HUES6 (cell line): ENCODE measurements around the gene ZC3H8.

Experiments used
- H3K27ac ChIP-seq: 2 replicates; pipeline ENCODE4 v1.7.0; 2013; ENCODE audit warnings: low read depth, mild to moderate bottlenecking, low read length, inconsistent platforms
- H3K27me3 ChIP-seq: 2 replicates; pipeline ENCODE4 v1.6.1; 2013; ENCODE audit warnings: low read length; ENCODE audit not compliant: control insufficient read depth, insufficient read depth
- H3K36me3 ChIP-seq: 2 replicates; pipeline ENCODE4 v1.6.1; 2013; ENCODE audit warnings: low read length; ENCODE audit not compliant: control insufficient read depth, insufficient read depth
- H3K4me1 ChIP-seq: 2 replicates; pipeline ENCODE4 v1.6.1; 2013; ENCODE audit warnings: low read length; ENCODE audit not compliant: control insufficient read depth, insufficient read depth
- H3K4me3 ChIP-seq: 2 replicates; pipeline ENCODE4 v1.5.1; 2013; ENCODE audit warnings: low read depth, low read length
- H3K9ac ChIP-seq: one replicate; pipeline ENCODE4 v1.6.1; 2013; ENCODE audit warnings: mild to moderate bottlenecking, low read length
- H3K9me3 ChIP-seq: 2 replicates; pipeline ENCODE4 v1.6.1; 2013; ENCODE audit warnings: low read depth, low read length; ENCODE audit not compliant: control insufficient read depth, insufficient read depth

Gene ZC3H8

GRCh38 chr2:112195950-112196349, 58.9 kb downstream of the ZC3H8 start:
- Histone ChIP-seq H3K4me3 (no peak overlapping the region), H3K36me3 (no peaks in the 10 kb centered on the region), H3K4me1 (no peaks in the 10 kb centered on the region), H3K9ac (no peak overlapping the region), H3K27ac (no peak overlapping the region), H3K9me3 (peaks cover 2% of the 10 kb centered on the region; the same call in 1 of the 2 replicates), H3K27me3 (no peaks in the 10 kb centered on the region)

GRCh38 chr2:112195167-112195766, 59.6 kb downstream of the ZC3H8 start:
- Histone ChIP-seq H3K4me3 (no peak overlapping the region), H3K9ac (no peak overlapping the region), H3K36me3 (no peaks in the 10 kb centered on the region), H3K4me1 (no peaks in the 10 kb centered on the region), H3K27ac (no peak overlapping the region), H3K9me3 (peaks cover 2% of the 10 kb centered on the region; the same call in 1 of the 2 replicates), H3K27me3 (no peaks in the 10 kb centered on the region)

GRCh38 chr2:112194482-112194881, 60.4 kb downstream of the ZC3H8 start:
- no peaks in the 10 kb centered on the region for H3K4me1 ChIP-seq
- no peak overlapping the region for H3K27ac ChIP-seq
- H3K4me3 ChIP-seq: no peak overlapping the region
- H3K9ac ChIP-seq: no peak overlapping the region
- H3K9me3 ChIP-seq: no peaks in the 10 kb centered on the region
- no peaks in the 10 kb centered on the region for H3K27me3 ChIP-seq
- H3K36me3 ChIP-seq: no peaks in the 10 kb centered on the region

GRCh38 chr2:112194028-112194427, 60.8 kb downstream of the ZC3H8 start:
- Histone ChIP-seq H3K9me3 (no peaks in the 10 kb centered on the region), H3K4me3 (no peak overlapping the region), H3K4me1 (no peaks in the 10 kb centered on the region), H3K27ac (no peak overlapping the region), H3K27me3 (no peaks in the 10 kb centered on the region), H3K36me3 (no peaks in the 10 kb centered on the region), H3K9ac (no peak overlapping the region)

- Histone ChIP-seq H3K27ac (no peak overlapping the region), H3K36me3 (no peaks in the 10 kb centered on the region), H3K27me3 (no peaks in the 10 kb centered on the region), H3K9ac (no peak overlapping the region), H3K4me3 (no peak overlapping the region), H3K9me3 (0 out of 2 replicates have a peak, but pooled peaks cover 3% of the 10 kb centered on the region), H3K4me1 (no peaks in the 10 kb centered on the region)
Measured at GRCh38 chr2:112189001-112189556, 65.8 kb downstream of the ZC3H8 start.

GRCh38 chr2:112187805-112188596, 66.8 kb downstream of the ZC3H8 start:
- H3K27ac ChIP-seq: no peak overlapping the region
- no peaks in the 10 kb centered on the region for H3K4me1 ChIP-seq
- H3K36me3 ChIP-seq: no peaks in the 10 kb centered on the region
- H3K27me3 ChIP-seq: peaks cover 4% of the 10 kb centered on the region
- H3K9me3 ChIP-seq: 0 out of 2 replicates have a peak, but pooled peaks cover 3% of the 10 kb centered on the region
- H3K9ac ChIP-seq: no peak overlapping the region
- no peak overlapping the region for H3K4me3 ChIP-seq

GRCh38 chr2:112187046-112187715, 67.7 kb downstream of the ZC3H8 start:
- no peak overlapping the region for H3K27ac ChIP-seq
- no peak overlapping the region for H3K9ac ChIP-seq
- peaks cover 12% of the 10 kb centered on the region for H3K27me3 ChIP-seq
- 0 out of 2 replicates have a peak, but pooled peaks cover 3% of the 10 kb centered on the region for H3K9me3 ChIP-seq
- no peaks in the 10 kb centered on the region for H3K4me1 ChIP-seq
- no peaks in the 10 kb centered on the region for H3K36me3 ChIP-seq
- H3K4me3 ChIP-seq: no peak overlapping the region

- H3K9me3 ChIP-seq: 0 out of 2 replicates have a peak, but pooled peaks cover 3% of the 10 kb centered on the region
- H3K4me1 ChIP-seq: peaks cover 3% of the 10 kb centered on the region; the same call in 1 of the 2 replicates
- H3K27me3 ChIP-seq: peaks cover 31% of the 10 kb centered on the region
- no peak overlapping the region for H3K4me3 ChIP-seq
- no peak overlapping the region for H3K27ac ChIP-seq
- no peaks in the 10 kb centered on the region for H3K36me3 ChIP-seq
- H3K9ac ChIP-seq: no peak overlapping the region
Measured at GRCh38 chr2:112185131-112185530, 69.7 kb downstream of the ZC3H8 start.

GRCh38 chr2:112184121-112184520, 70.7 kb downstream of the ZC3H8 start:
- Histone ChIP-seq H3K4me3 (no peak overlapping the region), H3K4me1 (peaks cover 3% of the 10 kb centered on the region; the same call in 1 of the 2 replicates), H3K9me3 (0 out of 2 replicates have a peak, but pooled peaks cover 3% of the 10 kb centered on the region), H3K36me3 (no peaks in the 10 kb centered on the region), H3K9ac (no peak overlapping the region), H3K27ac (no peak overlapping the region), H3K27me3 (peaks cover 33% of the 10 kb centered on the region)

- H3K9me3 ChIP-seq: 0 out of 2 replicates have a peak, but pooled peaks cover 3% of the 10 kb centered on the region
- no peak overlapping the region for H3K4me3 ChIP-seq
- H3K27ac ChIP-seq: no peak overlapping the region
- H3K4me1 ChIP-seq: peaks cover 3% of the 10 kb centered on the region; the same call in 1 of the 2 replicates
- peaks cover 33% of the 10 kb centered on the region for H3K27me3 ChIP-seq
- no peak overlapping the region for H3K9ac ChIP-seq
- H3K36me3 ChIP-seq: no peaks in the 10 kb centered on the region
Measured at GRCh38 chr2:112183327-112184025, 71.4 kb downstream of the ZC3H8 start.
